GM12891 (cell line): ENCODE results near the gene SWSAP1.

ENCODE experiments used
- POLR2A ChIP-seq: IDR thresholded peaks from 2 replicates; pipeline ENCODE4 v1.6.1; 2011; ENCODE audit warnings: low read depth, low read length, control low read depth
- POLR2AphosphoS5 ChIP-seq: IDR thresholded peaks from 2 replicates; pipeline ENCODE4 v1.6.1; 2011; ENCODE audit warnings: low read depth, low read length, control low read depth
- POU2F2 ChIP-seq: IDR thresholded peaks from 2 replicates; pipeline ENCODE4 v1.6.1; 2011; ENCODE audit warnings: low read depth, mild to moderate bottlenecking, control low read depth, low read length, moderate library complexity
- TAF1 ChIP-seq: IDR thresholded peaks from 2 replicates; pipeline ENCODE4 v1.6.1; 2011; ENCODE audit warnings: low read depth, low read length, control low read depth

DNA sequence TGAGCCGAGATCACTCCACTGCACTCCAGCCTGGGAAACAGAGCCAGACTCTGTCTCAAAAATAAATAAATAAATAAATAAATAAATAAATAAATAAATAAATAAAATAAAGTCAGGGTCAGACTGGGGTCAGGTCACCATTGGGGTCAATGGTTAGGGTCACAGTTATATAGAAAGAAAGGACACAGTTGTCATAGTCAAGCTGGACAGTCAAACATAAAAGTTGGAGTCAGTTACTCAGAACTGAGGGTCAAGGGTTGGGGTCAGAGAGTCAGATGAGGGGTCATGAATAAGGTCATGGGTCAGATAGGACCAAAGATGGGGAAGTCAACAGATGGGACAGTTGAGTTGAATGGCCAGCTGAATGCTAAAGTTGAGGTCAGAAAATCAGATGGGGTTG lies 26.3 kb downstream of the SWSAP1 start:
- TF ChIP-seq POLR2A, result no peak
- TF ChIP-seq POLR2AphosphoS5, result no peak
- TF ChIP-seq TAF1, result no peak
- no peak for TF ChIP-seq POU2F2
